Activated naive CD4-positive, alpha-beta T cell treated with Interleukin-2 at 50 U/mL for 16 hours (primary cell): ENCODE data around the gene CNTNAP5.

Experiments used
- DNase-seq: peaks from one replicate; pipeline ENCODE4 v3.0.0-alpha.2; 2020

Gene CNTNAP5

GRCh38 chr2:124281541-124281940 lies 256.5 kb downstream of the CNTNAP5 start:
- no peak for DNase-seq

- DNase-seq: no peak
These were observed 258.0 kb downstream of the CNTNAP5 start for GRCh38 chr2:124283096-124283495.

GRCh38 chr2:124286089-124286783 lies 261.1 kb downstream of the CNTNAP5 start:
- DNase-seq: no peak

DNA sequence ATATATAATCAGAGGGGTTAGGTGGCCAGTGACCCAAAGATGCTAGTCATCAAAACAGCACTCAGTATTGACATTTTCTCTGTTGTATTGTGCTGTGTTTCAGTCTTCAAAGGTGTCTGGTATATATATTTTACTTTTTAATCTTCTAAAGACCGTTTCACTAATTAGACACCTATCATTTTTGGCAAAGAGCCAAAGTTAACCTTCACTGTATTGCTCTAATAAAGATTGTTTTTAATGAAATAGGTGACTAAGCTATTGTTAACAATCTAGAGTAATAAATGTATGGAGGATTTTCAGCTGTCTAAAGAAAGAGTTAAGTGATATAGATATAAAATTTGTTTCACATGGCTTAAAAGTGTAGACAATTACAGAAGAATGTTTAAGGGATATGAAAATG lies 264.0 kb downstream of the CNTNAP5 start:
- DNase-seq: no peak

DNA sequence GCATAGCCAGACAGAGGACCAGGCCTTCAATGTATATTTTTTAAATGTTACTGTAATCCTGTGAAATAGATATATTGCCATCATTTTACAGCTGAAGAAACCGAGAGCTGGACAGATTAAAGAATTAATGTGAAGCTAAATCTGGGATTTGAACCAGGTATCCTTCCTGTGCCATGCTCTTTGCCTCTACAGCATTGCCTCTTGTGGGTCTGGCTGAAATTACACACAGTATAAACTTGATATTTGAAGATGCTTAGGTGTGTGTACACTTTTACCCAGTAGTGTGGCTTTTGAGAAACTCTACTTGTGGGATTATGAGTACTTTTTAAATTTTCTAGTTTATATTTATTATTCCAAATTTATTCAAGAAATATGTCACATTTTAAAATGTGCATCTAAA lies 264.5 kb downstream of the CNTNAP5 start:
- no peak for DNase-seq

DNA sequence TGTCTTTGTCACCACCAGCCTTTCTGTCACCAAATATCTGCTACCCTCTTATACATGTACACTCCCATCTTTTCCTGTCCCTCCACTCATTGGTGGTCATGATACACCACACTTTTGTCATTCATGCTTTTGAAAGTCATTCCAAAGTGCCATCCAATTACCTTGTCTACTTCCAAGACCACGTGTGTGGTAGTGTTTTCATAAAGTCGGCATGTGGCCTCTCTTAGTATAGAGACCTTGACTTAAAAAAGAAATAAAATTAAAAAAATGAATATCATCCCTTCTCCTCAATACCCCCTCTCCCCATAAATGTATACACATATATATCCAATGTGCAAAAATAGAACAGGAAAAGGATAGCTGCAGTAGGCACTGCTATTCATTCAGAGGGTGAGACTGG lies 271.4 kb downstream of the CNTNAP5 start:
- no peak for DNase-seq

- no peak for DNase-seq
These were observed 276.8 kb downstream of the CNTNAP5 start for GRCh38 chr2:124301915-124302314.

- no peak for DNase-seq
These were observed 283.4 kb downstream of the CNTNAP5 start for GRCh38 chr2:124308319-124309062.

DNA sequence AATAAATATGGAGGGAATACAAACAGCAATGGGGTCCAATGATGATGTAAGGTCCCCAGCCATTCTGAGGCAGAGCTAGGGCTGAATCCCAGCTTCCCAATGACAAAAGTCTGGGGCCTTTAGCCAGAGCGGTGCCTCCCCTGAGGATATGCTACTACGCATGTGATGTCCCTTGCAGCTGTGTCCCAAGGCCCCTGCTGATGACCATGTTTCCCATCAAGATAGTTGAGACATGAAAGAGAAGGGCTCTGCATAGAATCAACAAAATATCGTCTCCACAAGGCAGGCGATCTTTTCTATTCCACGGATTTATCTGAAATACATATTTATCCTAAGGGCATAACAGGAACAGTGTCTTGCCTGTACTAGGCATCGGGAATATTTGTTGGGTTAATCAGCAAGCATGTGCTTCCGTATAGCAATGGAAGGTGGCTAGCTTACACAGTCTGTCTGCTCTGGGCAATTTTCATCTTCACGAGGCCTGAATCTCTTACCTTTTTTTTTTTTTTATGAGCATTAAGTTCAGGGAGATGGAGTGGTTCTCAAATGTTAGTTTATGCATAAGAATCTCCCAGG lies 284.6 kb downstream of the CNTNAP5 start:
- no peak for DNase-seq

GRCh38 chr2:124310671-124311070 lies 285.6 kb downstream of the CNTNAP5 start:
- no peak for DNase-seq

- no peak for DNase-seq
These were observed 289.0 kb downstream of the CNTNAP5 start for GRCh38 chr2:124314084-124314483.

DNA sequence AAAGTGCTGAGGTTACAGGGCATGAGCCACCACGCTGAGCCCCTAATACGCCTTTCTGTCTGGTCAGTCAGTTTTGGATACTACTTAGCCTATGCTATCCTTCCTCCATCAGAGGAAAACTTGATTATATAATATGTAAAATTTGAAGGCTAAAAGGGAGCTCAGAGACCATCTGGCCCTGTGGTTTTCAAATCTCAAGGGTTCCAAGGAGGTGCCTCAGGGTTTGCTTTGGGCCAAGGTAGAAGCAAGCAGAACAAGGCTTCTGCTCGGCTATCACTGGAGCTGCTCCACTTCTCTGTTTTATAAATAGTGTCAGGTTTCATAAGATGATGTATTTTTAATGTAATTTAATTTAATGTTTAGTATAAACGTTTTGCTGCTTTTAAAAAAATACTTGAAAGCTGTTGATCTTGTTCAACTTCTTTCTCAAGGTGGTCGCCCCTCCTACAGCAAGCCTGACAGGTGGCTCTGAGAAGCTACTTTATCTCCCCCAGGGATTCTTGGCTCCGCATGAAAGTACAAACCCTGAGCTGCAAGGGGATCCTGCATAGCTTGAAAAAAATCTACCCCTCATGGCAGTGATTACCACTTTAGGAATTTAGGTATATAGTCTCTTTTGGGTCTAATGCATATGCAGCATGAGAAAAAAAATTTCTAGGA lies 290.3 kb downstream of the CNTNAP5 start:
- no peak for DNase-seq

- no peak for DNase-seq
These were observed 291.0 kb downstream of the CNTNAP5 start for GRCh38 chr2:124316133-124316532.

DNA sequence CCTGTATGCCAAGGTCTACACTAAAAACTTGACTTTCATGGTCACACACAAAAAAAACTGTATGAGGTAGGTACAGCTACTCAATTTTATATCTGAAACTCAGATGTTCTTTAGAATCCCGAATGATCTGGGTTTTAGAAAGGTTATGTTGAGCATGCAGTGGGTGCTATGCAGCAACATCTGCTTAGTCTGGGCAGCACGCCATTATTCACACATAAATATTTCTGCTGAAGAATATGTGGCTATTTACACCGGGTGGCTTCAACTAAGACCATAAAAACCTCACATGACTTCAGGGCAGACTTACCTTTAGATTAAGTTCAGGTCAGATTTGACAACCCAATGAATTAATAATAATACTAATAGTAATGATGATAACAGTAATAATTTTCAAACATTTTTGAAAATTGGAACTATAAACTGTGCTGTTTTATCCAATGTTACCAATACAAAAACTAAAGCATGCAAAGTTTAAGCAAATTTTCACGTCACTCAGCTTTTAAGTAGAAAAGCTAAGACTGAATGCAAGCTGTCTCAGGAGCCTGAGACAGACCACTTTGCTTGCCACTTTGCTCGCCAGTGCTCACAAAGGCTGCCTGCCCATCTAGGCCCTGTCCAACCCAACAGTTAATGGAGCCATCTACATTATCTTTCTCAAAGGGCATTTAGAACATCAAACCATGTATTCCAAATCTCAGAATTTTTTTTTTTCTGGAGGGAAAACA lies 292.0 kb downstream of the CNTNAP5 start:
- DNase-seq: no peak

DNA sequence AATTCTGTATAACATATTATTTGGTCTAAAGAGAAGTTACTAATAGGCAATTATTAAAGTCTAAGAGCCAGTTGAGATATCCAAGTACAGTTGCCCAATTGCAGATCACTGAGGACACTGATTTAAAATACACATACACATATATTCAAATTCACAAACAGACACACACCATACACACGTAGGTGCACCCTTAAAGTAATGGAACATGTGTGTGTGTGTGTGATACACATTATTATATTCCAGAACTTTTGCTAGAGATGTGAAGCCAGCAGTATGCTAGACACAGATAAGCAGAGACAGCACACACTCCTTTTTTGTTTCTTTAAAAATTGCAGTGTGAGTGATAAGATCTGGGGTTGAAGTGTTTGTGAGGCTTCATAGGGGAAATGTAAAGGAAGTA lies 292.5 kb downstream of the CNTNAP5 start:
- no peak for DNase-seq

DNA sequence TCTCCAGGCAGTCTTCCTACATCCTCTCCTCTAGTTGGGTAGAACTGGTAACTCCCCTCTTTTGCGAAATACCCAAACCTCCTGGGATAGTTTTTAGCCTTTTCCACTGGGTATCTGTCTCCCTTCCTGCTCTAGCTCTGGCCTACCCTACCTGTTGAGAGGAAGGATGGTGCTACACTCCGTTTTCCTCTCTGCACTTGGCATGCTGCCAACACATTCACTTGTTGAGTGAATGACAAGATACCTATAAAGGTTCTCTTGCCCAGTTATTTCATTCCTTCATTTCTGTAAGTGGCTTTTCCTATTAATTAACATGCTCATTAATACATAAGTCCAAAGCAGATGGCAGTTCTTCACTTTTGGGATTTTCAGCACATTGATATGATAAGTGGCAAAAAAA lies 293.8 kb downstream of the CNTNAP5 start:
- no peak for DNase-seq

- DNase-seq: no peak
These were observed 294.5 kb downstream of the CNTNAP5 start for GRCh38 chr2:124319577-124319976.

- no peak for DNase-seq
These were observed 295.1 kb downstream of the CNTNAP5 start for GRCh38 chr2:124320051-124320688.

DNA sequence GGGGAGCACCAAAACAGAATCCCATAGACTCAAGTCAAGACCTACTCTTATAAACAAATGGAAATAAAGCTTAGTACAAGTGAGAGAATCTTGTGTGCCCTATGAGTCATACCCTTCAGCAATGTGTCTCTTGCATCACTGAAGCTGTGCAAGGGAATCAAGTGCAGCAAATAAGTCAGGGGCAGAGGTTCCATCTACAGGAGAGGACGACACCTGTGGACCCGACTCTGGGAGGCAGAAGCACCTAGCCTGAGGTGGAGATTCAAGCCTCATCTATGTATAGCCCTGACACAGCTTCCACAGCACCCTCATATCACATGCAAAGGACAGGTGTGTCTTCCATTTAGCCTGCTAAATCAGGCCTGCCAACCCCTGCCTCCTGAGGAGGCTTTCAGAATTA lies 298.2 kb downstream of the CNTNAP5 start:
- DNase-seq: no peak

- no peak for DNase-seq
These were observed 300.8 kb downstream of the CNTNAP5 start for GRCh38 chr2:124325667-124326440.

GRCh38 chr2:124327303-124327702 lies 302.2 kb downstream of the CNTNAP5 start:
- DNase-seq: no peak

GRCh38 chr2:124328397-124328796 lies 303.3 kb downstream of the CNTNAP5 start:
- DNase-seq: no peak
